Transverse colon (tissue), 4 donors: Measurements from ENCODE around the gene RAPGEF6.

ENCODE experiments used
- POLR2AphosphoS5 ChIP-seq, 3 donors: sonication (generic); formaldehyde crosslinking; IDR thresholded peaks; one replicate each; pipeline ENCODE4 v1.6.1; 2016; ENCODE audit warnings: antibody characterized with exemption in 3 of 3
- TF ChIP-seq, protein P1 (sequence below), 5 experiments: fragments of 200-600 bp in 3 of 5; fragments of 450-650 bp in 2 of 5; sonication (generic) in 3 of 5; IDR thresholded peaks; 1 replicate in 2 of 5; 2 replicates in 3 of 5; pipeline ENCODE4 v1.5.1; 2016 to 2017; ENCODE audit warnings: antibody characterized with exemption in 5 of 5, inconsistent platforms in 3 of 5, mild to moderate bottlenecking in 2 of 5, moderate library complexity in 1 of 5

DNA sequence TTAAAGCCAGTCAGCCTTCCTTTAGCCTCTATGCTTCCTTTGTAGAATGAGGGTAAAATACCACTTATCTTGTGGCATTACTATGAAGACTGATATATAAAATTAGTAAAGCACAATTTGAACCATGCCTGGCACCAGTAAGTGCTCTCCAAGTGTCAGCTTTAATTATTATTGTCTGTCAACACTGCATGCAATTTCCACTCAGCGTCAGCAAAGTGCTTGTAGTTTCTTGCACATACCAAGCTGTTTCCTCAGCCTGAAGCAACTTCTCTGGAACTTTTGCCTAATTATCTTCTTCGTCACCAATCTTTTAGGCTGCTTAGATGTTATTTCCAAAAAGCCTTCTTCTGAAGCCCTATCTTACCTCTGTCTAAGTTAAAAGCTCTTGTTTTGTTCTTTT lies 193.8 kb downstream of the RAPGEF6 start:
- TF ChIP-seq, protein P1, sequence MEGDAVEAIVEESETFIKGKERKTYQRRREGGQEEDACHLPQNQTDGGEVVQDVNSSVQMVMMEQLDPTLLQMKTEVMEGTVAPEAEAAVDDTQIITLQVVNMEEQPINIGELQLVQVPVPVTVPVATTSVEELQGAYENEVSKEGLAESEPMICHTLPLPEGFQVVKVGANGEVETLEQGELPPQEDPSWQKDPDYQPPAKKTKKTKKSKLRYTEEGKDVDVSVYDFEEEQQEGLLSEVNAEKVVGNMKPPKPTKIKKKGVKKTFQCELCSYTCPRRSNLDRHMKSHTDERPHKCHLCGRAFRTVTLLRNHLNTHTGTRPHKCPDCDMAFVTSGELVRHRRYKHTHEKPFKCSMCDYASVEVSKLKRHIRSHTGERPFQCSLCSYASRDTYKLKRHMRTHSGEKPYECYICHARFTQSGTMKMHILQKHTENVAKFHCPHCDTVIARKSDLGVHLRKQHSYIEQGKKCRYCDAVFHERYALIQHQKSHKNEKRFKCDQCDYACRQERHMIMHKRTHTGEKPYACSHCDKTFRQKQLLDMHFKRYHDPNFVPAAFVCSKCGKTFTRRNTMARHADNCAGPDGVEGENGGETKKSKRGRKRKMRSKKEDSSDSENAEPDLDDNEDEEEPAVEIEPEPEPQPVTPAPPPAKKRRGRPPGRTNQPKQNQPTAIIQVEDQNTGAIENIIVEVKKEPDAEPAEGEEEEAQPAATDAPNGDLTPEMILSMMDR (IDR thresholded peaks at IDR 0.05) = no peak
- TF ChIP-seq POLR2AphosphoS5 (IDR thresholded peaks at IDR 0.05) = no peak
